Measurements from ENCODE around the gene DRG1.
"Not testable (repeated sequence)": the region's sequence is repeated elsewhere in the genome, so short reads cannot be mapped to it uniquely, and the experiment has no call there.

The DRG1 gene, protein sequence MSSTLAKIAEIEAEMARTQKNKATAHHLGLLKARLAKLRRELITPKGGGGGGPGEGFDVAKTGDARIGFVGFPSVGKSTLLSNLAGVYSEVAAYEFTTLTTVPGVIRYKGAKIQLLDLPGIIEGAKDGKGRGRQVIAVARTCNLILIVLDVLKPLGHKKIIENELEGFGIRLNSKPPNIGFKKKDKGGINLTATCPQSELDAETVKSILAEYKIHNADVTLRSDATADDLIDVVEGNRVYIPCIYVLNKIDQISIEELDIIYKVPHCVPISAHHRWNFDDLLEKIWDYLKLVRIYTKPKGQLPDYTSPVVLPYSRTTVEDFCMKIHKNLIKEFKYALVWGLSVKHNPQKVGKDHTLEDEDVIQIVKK

DNA sequence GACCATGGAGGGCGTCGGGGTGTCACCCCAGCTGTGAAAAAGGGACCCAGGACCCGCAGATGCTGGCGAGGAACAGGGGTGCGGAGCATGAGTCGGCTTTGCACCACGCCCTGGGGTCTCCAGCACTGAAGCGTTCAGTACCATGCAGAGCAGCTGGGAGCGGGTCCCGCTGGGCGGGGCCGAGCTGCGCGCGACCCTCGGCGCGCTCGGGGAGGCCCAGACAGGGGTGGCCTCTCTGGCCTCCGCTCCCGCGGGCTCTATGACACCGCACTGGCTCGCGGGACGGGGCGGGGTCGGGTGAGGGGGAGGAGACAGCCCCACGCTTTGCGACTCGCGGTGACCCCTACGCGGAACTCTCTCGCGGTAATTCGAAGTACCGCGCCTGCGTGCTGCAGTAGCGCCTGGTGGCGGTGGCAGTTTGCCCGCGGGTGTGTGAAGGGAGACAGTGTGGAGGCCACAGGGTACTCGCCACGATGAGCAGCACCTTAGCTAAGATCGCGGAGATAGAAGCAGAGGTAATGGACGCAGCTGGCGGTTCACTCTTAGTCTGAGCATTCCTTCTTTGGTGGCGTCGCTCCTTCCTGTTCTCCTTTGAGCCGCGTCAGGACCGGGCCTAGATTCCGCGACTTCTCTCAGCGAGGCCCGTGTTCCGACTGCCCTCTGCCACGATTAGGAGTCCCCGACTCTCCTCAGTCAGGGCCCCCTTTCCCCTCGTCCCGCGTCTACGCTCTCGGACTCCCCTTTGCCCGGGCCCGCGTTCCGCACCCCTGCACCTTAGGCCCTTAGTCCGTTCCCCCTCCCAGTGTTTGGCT is at the start of gene DRG1:
Gene DRG1, plus strand, starts transcription at position 394 of the 812 bp plus-strand sequence. Its CDS starts 80 bp downstream, at position 474.
- peak; percentile 95 for DNase-seq

DNA sequence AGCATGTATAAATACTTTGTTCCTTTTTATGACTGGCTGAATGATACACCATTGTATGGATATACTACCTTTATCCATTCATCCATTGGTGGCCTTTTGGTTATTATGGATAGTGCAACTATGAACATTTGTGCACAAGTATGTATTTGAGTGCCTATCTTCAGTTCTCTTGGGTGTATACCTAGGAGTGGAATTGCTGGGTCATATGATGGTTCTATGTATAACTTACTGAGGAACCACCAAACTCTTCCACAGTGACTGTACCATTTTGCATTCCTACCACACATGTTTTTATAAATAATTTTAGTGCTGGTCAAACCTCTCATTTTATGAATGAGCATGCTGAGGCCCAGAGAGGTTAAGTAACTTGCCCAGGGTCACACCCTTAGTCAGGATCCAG is 49.4 kb upstream of the DRG1 start:
- DNase-seq: no peak

DNA sequence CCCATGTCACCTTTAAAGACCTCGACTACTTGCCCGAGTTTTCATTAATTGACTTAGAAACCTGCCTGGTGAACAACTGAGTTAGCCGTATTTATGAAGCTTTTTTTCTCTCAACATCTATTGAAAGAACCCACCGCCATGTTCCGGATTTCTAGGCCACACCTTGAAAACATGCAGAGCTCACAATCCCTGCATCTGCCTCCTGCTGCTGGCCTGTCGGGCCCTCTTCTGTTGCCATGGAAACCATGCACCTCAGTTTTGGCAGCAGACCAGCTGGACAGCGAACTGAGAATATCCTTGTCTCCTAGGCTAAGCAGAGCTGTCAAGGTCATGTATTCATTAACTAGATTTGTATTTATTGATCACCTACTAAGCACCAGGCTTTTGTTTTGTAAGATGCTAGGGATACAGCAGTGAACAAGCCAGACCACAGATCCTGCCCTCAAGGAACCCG is 49.0 kb upstream of the DRG1 start:
- DNase-seq: no peak

DNA sequence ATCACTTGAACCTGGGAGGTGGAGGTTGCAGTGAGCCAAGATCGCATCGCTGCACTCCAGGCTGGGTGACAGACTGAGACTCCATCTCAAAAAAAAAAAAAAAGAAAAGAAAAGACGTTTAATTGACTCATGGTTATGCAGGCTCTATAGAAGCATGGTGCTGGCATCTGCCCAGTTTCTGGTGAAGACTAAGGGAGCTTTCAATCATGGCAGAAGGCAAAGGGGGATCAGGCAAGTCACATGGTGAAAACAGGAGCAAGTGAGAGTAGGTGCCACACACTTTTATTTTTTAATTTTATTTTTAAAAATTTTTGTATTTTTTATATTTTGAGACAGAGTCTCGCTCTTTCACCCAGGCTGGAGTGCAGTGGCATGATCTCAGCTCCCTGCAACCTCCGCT is 44.9 kb upstream of the DRG1 start:
- DNase-seq: no peak

DNA sequence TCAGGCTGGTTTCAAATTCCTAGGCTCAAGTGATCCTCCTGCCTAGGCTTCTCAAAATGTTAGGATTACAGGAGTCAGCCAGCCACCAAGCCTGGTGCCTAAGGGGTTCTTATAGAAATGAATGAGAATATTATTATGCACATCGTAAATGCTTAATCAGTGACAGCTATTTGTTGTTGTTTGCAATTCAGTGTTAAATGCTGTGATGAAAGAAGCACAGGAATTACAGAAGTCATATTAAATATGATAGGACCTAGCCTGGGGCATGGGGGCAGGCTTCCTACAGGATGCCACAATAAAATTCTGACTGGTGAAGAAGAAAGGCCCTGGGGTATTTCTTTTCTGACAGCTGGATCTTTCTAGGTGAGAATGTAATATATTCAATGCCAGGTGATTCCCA is 39.4 kb upstream of the DRG1 start:
- no peak for DNase-seq

DNA sequence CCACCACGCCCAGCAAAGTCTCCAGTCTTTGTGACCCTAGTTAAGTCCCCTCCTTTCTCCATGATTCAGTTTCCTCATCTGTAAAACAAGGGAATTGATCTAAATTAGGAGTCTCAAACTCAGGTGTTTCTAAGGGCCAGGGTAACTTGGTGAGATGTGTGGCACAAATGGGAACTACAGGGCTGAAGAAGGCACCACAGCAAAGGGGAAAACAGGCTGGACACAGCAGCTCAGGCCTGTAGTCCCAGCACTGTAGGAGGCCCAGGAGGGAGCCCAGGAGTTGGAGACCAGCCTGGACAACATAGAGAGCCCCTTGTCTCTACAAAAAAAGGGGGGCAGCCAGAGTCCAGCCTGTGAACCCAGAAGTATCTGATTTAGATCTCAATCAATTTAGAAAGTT is 37.7 kb upstream of the DRG1 start:
- no peak for DNase-seq

DNA sequence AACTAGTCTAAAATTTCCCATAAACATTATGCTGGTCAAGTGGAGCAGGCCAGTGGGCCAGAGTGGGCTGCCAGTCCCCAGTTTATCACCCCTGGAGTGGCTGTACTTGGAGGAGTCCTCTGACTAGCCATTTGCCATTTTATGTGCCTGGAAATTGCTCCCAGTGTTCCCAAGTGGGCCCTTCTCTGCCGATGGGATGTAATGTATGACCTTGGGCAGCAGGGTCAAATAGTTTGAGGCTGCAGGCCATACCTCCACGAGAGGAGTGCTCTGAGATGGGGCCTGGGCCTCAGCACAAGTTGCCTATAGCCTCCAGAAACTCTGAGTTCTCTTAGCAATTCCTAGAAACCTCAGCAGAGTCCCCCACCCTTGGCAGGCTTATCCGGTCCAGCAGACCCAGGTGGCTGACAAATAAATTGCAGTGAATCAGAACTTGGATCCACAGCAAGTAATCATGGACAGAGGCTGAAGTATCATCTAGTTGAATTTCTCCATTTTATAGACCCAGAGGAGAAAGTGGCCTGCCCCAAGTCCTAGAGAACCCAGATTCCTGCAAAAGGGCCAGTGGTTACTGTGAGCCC is 35.4 kb upstream of the DRG1 start:
- no peak for DNase-seq

DNA sequence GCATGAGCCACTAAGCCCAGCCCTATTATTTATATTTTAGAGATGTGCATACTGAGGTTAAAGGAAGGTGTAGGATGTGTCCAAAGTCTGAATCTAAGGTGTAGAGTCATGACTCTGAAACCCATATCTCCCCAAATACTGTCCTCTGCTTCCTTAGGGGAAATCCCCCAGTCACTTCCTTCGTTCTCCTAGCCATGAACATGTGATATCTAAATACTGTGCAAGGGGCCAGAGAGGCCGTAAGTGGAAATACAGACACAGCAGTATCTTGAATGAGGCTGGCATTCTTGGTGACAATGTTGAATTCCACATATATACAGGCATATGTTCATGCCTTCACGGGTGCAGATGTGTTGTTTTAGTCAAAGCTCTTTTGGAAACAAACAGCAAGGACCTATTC is 32.0 kb upstream of the DRG1 start:
- DNase-seq: no peak

DNA sequence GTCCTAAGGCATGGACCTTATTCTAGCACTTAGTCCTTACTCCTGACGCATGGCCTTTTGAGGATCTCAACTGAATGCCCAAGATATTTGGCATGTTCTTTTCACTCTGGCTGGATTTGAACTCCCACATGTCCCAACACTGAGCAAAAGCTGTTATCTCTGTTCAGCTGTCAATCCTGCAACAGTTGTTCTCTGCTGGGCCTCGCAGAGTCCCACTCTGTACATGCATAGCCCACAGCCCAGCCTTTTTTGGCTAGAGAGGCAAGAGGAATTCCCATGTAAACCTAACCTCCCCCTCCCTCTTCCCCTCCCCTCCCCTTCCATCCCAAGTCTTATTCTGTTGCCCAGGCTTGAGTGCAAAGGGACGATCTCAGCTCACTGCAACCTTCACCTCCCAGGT is 21.8 kb upstream of the DRG1 start:
- no peak for DNase-seq

DNA sequence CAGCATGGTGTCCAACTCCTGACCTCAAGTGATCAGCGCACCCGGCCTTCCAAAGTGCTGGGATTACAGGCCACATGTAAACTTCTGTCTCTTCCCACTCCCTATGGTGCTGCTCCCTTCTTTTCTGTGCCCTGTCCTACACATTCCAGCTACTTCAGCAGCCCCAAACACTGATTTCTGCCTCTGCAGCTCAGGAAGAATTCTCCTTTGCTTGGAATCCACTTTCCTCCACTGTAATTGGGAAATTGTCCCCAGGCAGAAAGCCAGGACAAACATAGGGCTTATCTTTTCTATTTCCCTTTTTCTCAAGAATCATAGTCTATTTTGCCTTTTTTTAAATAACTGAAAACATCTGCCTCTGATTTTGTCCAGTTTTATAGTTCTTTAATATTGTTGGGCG is 21.3 kb upstream of the DRG1 start:
- DNase-seq: no peak

DNA sequence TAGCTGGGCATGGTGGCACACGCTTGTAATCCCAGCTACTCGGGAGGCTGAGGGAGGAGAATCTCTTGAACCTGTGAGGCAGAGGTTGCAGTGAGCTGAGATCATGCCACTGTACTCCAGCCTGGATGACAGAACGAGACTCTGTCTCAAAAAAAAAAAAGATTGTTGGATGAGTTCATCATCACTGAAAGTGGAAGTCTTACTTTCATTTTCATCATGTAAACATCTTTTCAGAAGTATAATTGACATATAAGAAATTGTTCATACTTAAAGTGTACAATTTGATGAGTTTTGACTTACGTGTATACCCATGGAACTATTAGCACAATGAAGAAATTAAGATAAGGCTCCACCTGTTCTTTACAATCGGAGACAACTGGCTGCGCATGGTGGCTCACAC is 20.8 kb upstream of the DRG1 start:
- DNase-seq: not testable (repeated sequence)

DNA sequence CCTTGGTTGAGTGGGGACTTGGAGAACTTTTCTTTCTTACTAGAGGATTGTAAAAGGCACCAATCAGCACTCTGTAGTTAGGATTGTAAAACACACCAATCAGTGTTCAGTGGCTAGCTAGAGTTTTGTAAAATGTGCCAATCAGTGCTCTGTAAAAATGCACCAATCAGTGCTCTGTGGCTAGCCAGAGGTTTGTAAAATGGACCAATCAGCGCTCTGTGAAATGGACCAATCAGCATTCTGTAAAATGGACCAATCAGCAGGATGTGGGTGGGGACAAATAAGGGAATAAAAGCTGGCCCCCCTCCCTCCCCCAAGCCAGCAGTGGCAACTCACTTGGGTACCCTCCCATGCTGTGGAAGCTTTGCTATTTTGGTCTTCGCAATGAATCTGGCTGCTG is 5.5 kb upstream of the DRG1 start:
- no peak for DNase-seq

DNA sequence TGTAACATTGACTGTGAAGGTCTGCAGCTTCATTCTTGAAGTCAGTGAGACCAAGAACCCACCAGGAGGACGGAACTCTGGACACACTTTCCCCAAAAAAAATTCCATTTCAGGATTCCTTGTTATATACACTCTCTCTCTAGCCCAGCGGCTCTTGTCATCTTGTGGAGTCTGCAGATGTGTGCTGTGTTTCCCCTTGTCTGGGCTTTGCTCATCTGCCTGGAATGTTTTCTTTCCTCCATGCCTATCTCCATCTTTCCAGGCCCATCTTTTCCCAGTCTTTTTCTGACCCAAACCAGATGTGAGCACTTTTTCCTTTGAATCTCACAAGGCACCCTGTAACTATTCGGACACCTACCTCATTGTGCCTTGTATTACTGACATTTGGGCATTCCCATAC is 5.1 kb upstream of the DRG1 start:
- no peak for DNase-seq

DNA sequence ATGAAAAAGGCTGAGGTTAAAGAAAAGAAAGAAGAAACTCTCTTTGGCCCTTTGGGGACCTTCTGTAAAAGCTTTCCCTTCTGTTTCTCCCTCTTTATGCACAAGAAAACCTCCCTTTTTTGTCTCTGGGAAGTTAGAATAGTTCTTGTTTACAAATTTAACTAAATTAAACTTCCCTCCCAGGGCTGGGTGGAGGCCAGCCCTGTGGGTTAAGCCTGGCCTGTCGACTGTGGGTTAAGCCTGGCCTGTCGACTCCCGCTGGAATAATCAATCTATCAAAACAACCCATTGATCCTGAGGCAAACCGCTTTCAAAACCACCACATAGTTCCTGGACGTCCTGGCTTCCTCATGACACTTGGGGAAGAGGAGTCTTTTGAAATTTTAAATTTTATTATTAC is 1.2 kb upstream of the DRG1 start:
- DNase-seq: no peak

DNA sequence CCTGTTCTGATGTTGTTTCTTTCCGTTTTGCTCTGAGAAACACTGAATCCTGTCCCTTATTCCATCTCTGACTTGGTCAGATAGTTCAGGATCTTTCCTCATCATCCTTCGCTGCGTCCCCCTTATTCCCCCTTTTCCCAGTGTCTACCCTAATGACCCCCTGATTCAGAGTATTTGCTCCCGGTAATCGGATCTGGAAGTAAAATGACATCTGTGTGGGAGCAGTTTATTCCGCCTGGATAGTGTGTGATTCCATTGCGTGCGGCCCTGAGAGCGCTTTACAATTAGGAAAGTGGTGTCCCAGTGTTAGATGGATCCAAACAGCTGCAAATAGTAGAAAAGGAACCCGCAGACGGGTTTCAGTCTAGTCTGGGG is 606 bp downstream of the DRG1 start:
- DNase-seq: no peak

DNA sequence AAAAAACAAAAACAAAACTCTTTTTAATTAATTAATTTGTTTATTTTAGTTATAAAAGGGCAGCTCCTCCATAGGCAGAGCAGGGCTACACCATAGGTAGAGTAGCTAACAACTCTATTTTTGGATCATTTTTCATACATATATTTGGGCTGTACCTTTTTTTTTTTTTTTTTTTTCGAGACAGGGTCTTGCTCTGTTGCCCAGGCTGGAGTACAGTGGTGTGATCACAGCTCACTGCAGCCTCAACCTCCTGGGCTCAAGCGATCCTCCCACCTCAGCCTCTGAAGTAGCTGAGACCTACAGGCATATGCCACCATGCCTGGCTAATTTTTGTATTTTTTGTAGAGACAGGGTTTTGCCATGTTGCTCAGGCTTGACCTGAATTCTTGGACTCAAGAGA is 2.9 kb downstream of the DRG1 start:
- DNase-seq: not testable (repeated sequence)

DNA sequence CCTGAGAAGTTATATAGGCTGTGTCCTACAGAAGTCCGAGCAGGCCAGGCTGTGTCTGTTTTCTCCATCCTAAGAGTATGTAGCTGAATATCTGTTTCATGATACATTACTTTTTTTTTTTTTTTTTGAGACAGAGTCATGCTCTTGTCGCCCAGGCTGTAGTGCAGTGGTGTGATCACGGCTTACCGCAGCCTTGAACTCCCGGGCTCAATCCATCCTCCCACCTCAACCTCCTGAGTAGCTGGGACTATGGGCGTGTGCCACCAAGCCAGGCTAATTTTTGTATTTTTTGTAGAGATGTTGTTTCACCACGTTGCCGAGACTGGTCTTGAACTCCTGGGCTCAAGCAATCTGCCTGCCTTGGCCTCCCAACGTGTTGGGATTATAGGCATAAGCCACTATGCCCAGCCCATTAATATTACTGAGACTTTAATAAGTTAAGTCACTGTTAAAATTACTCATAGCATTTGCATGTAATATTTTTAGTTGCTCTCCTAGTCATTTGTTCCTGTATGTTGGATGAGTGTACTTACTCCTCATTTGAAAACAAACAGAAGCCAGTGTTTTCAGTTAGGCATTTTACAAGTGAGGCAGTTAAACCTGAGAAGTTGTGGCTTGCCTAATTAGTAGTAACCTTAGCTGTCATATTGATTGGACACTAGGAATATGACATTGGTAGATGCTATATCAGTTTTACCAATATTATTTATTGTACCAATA is 26.1 kb downstream of the DRG1 start:
- no peak for DNase-seq

DNA sequence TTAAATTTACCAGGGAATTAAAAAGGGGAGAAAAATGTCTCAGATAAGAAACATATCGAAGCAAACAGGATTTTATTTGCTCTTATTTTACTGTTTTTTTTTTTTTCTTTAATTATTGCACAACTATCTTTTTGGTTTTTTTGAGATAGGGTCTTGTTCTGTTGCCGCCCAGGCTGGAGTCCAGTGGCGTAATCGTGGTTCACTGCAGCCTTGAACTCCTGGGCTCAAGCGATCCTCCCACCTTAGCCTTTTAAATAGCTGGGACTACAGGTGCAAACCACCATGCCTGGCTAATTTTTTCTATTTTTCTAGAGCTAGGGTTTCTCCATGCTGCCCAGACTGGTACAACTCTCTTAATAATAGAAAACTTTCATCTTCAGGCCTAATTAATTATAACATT is 32.5 kb downstream of the DRG1 start:
- no peak for DNase-seq

DNA sequence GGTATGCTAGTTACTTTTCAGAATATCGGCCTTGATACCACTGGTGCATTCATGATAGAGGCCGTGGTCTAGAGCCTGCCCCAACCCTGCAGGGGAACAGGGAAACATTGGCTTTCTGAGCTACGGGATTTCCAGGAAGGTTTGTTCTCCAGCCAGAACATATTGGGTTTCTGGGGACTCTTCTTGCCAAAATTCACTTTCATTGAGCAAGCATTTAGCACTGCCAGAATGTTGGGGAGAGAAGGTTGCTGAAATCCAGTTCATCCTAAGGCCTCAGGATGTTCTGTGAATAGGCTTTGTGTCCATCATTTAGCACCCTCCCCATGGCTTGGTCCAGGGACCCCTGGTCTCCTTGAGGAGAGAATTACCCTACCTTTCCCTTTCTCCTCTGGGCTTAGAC is 36.7 kb downstream of the DRG1 start:
- DNase-seq: no peak

DNA sequence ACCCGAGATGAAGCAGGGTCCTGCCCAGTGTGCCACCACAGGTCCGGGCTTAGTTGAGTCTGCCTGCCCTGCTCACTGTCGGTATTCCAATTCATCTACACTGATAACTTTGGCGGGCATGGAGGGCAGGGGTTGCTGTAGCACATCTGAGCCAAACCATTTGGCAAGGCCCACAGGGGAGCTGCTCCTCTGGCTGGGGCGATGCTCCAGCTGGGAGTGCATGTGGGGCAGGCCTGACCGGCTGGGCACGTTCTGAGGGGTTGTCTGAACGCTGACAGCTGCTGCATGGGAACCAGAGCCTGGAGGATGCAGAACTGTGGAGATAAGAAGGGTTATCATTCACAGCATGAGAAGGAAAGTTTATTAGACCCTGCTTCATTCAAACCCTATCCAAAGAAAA is 40.4 kb downstream of the DRG1 start:
- no peak for DNase-seq

DNA sequence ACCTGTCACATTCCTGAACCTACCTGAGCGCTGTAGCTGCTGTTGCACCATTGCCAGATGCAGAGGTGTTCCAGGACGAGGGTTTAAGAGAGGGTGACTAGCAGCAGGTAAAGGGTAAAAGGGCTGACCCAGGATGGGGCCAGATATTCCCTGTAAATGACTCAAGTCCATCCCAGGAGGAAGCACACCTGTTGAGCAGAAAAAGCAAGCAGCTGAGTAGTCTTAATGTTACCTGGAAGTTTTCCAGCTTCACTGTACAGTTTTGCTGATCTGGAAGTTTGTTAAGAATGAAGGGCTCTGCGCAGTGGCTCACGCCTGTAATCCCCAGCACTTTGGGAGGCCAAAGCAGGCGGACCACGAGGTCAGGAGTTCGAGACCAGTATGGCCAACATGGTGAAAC is 41.3 kb downstream of the DRG1 start:
- DNase-seq: no peak

DNA sequence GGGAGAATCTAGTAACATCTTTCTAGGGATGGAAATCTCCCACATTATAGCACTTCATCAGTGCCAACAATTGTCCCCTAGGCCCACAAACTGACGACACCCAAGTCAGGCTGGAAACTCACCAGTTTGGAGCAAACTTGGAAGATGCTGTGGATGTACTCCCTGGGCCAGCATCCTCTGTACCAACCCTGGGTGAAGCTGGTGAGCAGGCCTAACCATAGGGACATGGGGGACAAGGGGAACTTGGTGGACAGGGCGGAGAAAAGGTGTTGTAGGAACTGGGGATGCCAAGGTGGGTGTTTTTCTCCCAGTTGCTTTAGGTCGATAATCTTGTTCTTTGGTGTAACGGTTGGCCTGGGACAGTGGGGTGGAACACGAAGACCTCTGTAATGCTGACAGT is 42.2 kb downstream of the DRG1 start:
- no peak for DNase-seq

DNA sequence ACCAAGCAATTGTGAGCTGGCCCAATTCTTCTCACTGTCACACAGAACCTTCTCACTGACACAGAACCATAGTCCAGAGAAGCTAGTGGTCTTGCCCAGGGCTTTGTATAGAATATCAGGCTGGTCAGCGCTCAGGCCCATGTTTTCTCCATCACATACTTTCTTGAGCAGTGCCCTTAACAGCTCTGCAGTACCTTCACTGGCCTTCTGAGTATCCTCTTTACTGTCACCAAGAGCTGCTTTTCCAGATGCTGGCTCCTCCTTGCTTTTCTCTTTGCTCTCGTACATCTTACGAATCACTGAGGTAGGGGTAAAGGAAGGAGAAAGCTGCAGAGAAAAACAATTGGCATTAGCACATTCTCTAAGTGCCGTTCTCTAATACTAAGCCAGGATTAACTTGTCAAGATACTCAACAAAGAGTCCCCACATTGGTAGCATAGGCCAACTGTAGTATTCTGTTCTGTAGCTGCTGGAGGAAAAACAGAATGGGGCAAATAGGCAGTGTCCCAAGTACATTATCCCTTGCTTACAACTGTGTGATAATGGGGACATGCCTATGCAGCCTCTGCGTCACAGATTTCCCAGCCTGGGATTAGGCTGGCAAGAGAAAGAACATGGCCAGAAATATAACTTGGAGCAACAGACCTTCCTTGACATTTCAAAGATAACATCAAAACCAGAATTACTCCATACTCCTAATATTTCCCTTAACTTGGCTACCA is 43.5 kb downstream of the DRG1 start:
- DNase-seq: no peak
